GM18870 (cell line): ENCODE data around the gene LDLRAD4.

Experiments
- ATAC-seq: cut with Tn5 transposase; IDR thresholded peaks from one replicate; pipeline ENCODE4 v1.9.1; 2021; ENCODE audit warnings: moderate library complexity; ENCODE audit not compliant: unreplicated experiment

Gene LDLRAD4

GRCh38 chr18:13227910-13228309, 9.3 kb downstream of the LDLRAD4 start:
- ATAC-seq, result no peak

- no peak for ATAC-seq
Measured at GRCh38 chr18:13229001-13229671, 10.6 kb downstream of the LDLRAD4 start.

- ATAC-seq, result no peak
Measured at GRCh38 chr18:13231151-13231550, 12.6 kb downstream of the LDLRAD4 start.

- no peak for ATAC-seq
Measured at GRCh38 chr18:13232086-13232917, 13.7 kb downstream of the LDLRAD4 start.

GRCh38 chr18:13232971-13233786, 14.6 kb downstream of the LDLRAD4 start:
- ATAC-seq, result no peak

- no peak for ATAC-seq
Measured at GRCh38 chr18:13233787-13234783, 15.5 kb downstream of the LDLRAD4 start.

GRCh38 chr18:13235421-13235831, 16.9 kb downstream of the LDLRAD4 start:
- ATAC-seq, result no peak

GRCh38 chr18:13235981-13236380, 17.4 kb downstream of the LDLRAD4 start:
- no peak for ATAC-seq

- ATAC-seq, result no peak
Measured at GRCh38 chr18:13236411-13236810, 17.9 kb downstream of the LDLRAD4 start.

GRCh38 chr18:13237073-13237472, 18.5 kb downstream of the LDLRAD4 start:
- no peak for ATAC-seq

GRCh38 chr18:13237641-13238040, 19.1 kb downstream of the LDLRAD4 start:
- ATAC-seq, result no peak

GRCh38 chr18:13239171-13239956, 20.8 kb downstream of the LDLRAD4 start:
- no peak for ATAC-seq

- ATAC-seq, result no peak
Measured at GRCh38 chr18:13240060-13240725, 21.6 kb downstream of the LDLRAD4 start.

GRCh38 chr18:13241083-13241892, 22.7 kb downstream of the LDLRAD4 start:
- no peak for ATAC-seq

- no peak for ATAC-seq
Measured at GRCh38 chr18:13241893-13242175, 23.3 kb downstream of the LDLRAD4 start.

- no peak for ATAC-seq
Measured at GRCh38 chr18:13242797-13243196, 24.2 kb downstream of the LDLRAD4 start.

- no peak for ATAC-seq
Measured at GRCh38 chr18:13243363-13243762, 24.8 kb downstream of the LDLRAD4 start.

- ATAC-seq, result no peak
Measured at GRCh38 chr18:13244135-13244534, 25.6 kb downstream of the LDLRAD4 start.
